Hepatocyte (in vitro differentiated cells): ENCODE results near the gene ZPR1.
"Not testable (repeated sequence)": the region's sequence is repeated elsewhere in the genome, so short reads cannot be mapped to it uniquely, and the experiment has no call there.

ENCODE experiments used
- EZH2 ChIP-seq: fragments of 200-600 bp; sonication (generic); IDR thresholded peaks from 2 replicates; pipeline ENCODE4 v1.6.1; 2016; ENCODE audit warnings: antibody characterized with exemption, mild to moderate bottlenecking, borderline replicate concordance
- EZH2phosphoT487 ChIP-seq: fragments of 200-600 bp; sonication (generic); IDR thresholded peaks from one replicate; pipeline ENCODE4 v1.6.1; 2018; ENCODE audit warnings: antibody characterized with exemption, mild to moderate bottlenecking, low read depth, moderate library complexity; ENCODE audit not compliant: unreplicated experiment, severe bottlenecking
- TF ChIP-seq, protein P1 (sequence below): fragments of 200-600 bp; sonication (generic); IDR thresholded peaks from 2 replicates; pipeline ENCODE4 v1.5.1; 2016; ENCODE audit warnings: antibody characterized with exemption, mild to moderate bottlenecking; ENCODE audit not compliant: poor library complexity

DNA sequence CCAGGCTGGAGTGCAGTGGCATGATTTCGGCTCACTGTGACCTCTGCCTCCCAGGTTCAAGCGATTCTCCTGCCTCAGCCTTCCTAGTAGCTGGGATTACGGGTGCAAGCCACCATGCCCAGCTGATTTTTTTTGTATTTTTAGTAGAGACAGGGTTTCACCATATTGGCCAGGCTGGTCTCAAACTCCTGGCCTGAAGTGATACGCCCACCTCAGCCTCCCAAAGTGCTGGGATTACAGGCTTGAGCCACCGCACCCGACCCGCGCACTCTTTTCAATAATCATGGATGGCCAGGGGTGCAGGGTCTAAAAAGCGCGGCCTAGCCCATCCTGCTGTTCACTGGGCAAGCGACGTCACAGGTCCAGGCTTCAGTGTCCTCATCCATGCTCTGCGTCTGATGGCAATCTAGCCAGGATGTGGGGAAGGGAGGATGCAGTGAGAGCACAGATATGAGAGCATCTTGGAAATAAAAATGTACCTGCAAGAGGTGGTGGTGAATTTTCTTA, 46.8 kb upstream of the ZPR1 start:
- TF ChIP-seq, protein P1, sequence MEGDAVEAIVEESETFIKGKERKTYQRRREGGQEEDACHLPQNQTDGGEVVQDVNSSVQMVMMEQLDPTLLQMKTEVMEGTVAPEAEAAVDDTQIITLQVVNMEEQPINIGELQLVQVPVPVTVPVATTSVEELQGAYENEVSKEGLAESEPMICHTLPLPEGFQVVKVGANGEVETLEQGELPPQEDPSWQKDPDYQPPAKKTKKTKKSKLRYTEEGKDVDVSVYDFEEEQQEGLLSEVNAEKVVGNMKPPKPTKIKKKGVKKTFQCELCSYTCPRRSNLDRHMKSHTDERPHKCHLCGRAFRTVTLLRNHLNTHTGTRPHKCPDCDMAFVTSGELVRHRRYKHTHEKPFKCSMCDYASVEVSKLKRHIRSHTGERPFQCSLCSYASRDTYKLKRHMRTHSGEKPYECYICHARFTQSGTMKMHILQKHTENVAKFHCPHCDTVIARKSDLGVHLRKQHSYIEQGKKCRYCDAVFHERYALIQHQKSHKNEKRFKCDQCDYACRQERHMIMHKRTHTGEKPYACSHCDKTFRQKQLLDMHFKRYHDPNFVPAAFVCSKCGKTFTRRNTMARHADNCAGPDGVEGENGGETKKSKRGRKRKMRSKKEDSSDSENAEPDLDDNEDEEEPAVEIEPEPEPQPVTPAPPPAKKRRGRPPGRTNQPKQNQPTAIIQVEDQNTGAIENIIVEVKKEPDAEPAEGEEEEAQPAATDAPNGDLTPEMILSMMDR = not testable (repeated sequence)
- TF ChIP-seq EZH2phosphoT487, EZH2: not testable (repeated sequence)
